ENCODE results near the gene IL4R. TPM values are rescaled to one million over a fixed set of nuclear protein-coding genes. Genes with fewer than 3 reads are reported as not detected.

Gene IL4R
- total RNA-seq, 4 donors from 2014 or later, result 22.3 to 35.0 (median 25.1) TPM

GRCh38 chr16:27322858-27323780, 9.3 kb downstream of the IL4R start:
- intact Hi-C loops (cut with DNase I; ENCODE audit: low total_unique reads), result no loop called here
- no peak for DNase-seq (ENCODE audit: low spot score in 2 of 2)
- 79% methylated on average over 9 of the region's 9 CpGs for WGBS, 2 donors
- TF ChIP-seq POLR2A (IDR thresholded peaks at IDR 0.05), result no peak
- TF ChIP-seq CTCF (IDR thresholded peaks at IDR 0.05), result no peak
- H3K4me3 ChIP-seq (ENCODE audit: low read depth, poor library complexity, severe bottlenecking), result no peak overlapping the region

- no peak for DNase-seq (ENCODE audit: low spot score in 2 of 2)
- whole genome bisulfite sequencing, 2 donors, result 81 to 91% methylated on average over 13 of the region's 13 CpGs
- intact Hi-C loops (cut with DNase I; ENCODE audit: low total_unique reads), result no loop called here
- TF ChIP-seq CTCF (IDR thresholded peaks at IDR 0.05) (no peak), POLR2A (IDR thresholded peaks at IDR 0.05) (no peak)
- H3K4me3 ChIP-seq (ENCODE audit: low read depth, poor library complexity, severe bottlenecking), result no peak overlapping the region
Observed at GRCh38 chr16:27323781-27324561, 10.2 kb downstream of the IL4R start.

GRCh38 chr16:27324851-27325301, 11.1 kb downstream of the IL4R start:
- DNase-seq (ENCODE audit: low spot score in 2 of 2), result no peak
- WGBS, 2 donors, result 74 to 87% methylated on average over 12 of the region's 12 CpGs
- TF ChIP-seq CTCF (IDR thresholded peaks at IDR 0.05), result no peak
- no peak for TF ChIP-seq POLR2A (IDR thresholded peaks at IDR 0.05)
- no peak overlapping the region for H3K4me3 ChIP-seq (ENCODE audit: low read depth, poor library complexity, severe bottlenecking)
- intact Hi-C loops (cut with DNase I; ENCODE audit: low total_unique reads), result no loop called here

GRCh38 chr16:27325736-27326135, 12.0 kb downstream of the IL4R start:
- intact Hi-C loops (cut with DNase I; ENCODE audit: low total_unique reads), result no loop called here
- TF ChIP-seq CTCF (IDR thresholded peaks at IDR 0.05), result no peak
- 93 to 94% methylated on average over 8 of the region's 8 CpGs for WGBS, 2 donors
- no peak overlapping the region for H3K4me3 ChIP-seq (ENCODE audit: low read depth, poor library complexity, severe bottlenecking)
- no peak for DNase-seq (ENCODE audit: low spot score in 2 of 2)

- intact Hi-C loops (cut with DNase I; ENCODE audit: low total_unique reads), result no loop called here
- TF ChIP-seq CTCF (IDR thresholded peaks at IDR 0.05) (no peak), POLR2A (IDR thresholded peaks at IDR 0.05) (no peak)
- DNase-seq (ENCODE audit: low spot score in 2 of 2), result no peak
- H3K4me3 ChIP-seq (ENCODE audit: low read depth, poor library complexity, severe bottlenecking), result no peak overlapping the region
- 89 to 94% methylated on average over 6 of the region's 6 CpGs for WGBS, 2 donors
Observed at GRCh38 chr16:27326251-27326650, 12.5 kb downstream of the IL4R start.
